GM12874 (cell line): ENCODE results near the gene LMNTD2.

Experiments
- TF ChIP-seq, protein P1 (sequence below): IDR thresholded peaks from 2 replicates; pipeline ENCODE4 v1.5.1; 2011; ENCODE audit warnings: low read depth, mild to moderate bottlenecking, control low read depth, low read length, moderate library complexity; ENCODE audit not compliant: insufficient read depth

The LMNTD2 gene

DNA sequence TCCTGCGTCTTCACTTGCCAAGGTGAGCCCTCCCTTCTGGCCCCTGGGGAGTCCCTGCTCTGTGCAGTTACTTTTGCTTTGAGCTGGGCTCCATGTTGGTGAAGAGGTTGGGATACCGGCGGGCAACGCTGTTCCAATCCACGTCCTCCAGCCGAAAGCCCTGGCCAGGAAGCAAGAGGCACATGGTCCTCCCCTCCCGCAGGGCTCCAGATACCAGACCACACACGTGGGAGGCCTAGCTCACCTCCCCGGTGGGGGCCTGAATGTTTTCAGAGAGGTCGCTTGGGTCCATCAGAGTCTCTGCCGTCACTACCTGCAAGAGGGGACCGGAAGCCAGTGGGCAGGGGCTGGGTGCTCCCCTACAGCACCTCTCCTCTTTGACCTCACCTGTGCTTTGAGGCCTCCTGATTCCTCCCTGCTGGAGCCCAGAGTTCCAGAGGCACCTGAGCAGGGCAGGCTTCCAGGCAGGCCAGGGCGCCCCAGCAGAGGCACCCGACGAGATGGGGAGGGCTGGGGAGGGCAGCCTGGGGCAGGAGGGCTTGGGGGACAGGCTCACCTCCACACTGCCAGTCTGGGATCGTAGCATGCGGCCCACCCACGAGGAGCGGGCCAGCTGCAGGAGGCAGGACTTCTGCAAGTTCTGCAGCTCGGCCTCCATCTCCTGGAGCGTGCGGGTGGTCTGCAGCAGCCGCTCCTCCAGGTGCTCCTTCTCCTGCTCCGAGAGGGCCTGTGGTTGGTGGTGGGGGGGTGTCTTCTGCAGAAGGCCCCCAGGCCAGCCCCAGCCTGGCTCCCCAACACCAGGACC lies 3.0 kb downstream of the LMNTD2 start:
- TF ChIP-seq, protein P1, sequence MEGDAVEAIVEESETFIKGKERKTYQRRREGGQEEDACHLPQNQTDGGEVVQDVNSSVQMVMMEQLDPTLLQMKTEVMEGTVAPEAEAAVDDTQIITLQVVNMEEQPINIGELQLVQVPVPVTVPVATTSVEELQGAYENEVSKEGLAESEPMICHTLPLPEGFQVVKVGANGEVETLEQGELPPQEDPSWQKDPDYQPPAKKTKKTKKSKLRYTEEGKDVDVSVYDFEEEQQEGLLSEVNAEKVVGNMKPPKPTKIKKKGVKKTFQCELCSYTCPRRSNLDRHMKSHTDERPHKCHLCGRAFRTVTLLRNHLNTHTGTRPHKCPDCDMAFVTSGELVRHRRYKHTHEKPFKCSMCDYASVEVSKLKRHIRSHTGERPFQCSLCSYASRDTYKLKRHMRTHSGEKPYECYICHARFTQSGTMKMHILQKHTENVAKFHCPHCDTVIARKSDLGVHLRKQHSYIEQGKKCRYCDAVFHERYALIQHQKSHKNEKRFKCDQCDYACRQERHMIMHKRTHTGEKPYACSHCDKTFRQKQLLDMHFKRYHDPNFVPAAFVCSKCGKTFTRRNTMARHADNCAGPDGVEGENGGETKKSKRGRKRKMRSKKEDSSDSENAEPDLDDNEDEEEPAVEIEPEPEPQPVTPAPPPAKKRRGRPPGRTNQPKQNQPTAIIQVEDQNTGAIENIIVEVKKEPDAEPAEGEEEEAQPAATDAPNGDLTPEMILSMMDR = no peak

DNA sequence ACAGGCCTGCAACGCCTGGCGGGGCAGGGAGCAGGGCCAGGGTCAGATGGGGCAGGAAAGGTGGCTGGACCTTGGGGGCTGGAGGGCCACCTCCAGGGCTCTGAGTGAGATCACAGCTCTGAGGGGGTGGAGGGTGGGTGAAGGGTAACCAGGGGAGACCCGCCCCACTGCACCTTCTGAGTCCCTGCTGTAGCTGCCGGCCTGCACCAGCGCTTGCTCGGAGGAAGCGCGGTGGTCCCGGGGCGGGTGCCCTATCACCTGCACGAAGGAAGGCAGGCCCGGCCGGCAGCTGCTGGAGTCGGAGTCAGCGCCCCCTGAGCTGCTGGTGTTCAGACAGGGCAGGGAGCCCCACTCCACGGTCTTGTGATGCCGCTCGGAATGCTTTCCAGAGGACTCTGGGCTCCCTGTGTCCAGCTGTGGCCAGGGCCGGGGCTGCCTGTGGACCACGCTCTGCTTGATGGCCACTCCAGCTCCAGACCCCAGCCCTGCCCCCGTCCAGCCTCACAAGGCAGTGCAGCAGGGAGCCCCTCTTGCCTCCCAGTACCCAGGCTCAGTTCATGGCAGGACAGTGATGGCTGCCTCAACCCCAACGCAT lies 3.8 kb downstream of the LMNTD2 start:
- TF ChIP-seq, protein P1 = no peak

DNA sequence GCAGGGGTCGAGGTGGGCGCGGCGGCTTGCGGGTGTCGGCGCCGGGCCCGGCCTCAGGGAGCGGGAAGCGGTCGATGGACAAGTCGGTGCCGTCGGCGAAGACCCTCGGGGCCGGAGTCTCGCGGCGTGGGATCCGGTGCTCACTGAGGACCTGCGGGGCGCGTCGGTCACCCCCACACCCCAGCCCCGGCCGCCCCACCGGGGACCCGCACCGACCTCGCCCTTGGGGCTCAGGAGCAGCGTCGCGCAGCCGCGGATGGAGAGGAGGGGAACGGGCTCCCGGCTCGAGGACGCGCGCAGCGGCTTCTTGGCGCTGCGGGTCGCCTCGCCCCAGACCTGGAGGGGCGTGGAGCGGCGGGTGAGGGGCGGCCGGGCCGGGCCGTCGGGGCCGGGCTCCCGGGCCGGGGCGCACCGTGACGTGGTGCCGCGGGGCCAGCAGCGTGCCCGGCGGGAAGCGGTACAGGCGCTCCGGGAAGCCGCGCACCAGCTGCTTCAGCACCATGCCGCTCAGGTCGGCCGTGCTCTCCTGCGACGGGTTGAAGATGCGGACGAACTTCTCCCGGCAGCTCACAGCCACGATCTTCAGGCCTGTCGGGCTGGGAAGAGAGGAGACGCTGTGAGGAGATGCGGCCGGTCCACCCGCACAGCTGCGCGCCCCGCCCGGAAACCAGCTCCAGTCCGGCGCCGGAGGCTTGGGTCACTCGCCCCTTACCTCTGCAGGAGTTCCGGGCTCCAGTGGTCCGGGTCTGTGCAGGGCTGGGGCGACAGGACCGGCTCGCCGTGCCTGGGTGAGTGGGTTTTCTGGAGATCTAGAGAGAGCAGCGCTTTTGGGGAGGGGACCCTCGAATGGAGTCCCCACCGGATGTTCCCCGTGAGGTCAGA lies 4.5 kb downstream of the LMNTD2 start:
- TF ChIP-seq, protein P1 = no peak

DNA sequence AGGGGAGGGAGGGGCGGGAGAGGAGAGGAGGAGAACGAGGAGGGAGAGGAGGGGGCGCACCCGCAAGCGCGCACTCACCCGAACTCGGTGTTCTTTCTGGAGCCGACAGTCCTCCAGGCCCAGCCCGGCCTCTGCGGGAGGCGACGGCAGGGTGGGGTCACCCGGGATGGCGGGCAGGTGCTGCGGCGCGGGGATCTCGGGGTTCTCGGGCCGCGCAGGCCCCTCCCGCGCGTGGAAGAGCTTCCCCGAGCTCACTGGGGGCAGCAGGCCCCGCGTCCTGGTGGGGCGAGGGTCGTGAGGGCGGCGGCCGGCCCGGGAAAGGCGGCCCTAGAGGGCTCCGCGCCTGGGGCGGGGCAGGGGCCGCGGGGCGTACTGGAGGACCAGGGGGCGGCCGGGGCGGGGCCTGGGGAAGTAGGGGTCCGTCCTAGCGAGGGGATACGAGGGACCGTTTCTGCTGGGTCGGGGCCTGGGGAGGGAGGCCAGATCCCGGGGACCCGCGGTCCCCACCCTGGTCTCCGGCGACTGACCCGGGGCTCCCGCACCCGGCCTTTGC lies 5.2 kb downstream of the LMNTD2 start:
- TF ChIP-seq, protein P1 = no peak

DNA sequence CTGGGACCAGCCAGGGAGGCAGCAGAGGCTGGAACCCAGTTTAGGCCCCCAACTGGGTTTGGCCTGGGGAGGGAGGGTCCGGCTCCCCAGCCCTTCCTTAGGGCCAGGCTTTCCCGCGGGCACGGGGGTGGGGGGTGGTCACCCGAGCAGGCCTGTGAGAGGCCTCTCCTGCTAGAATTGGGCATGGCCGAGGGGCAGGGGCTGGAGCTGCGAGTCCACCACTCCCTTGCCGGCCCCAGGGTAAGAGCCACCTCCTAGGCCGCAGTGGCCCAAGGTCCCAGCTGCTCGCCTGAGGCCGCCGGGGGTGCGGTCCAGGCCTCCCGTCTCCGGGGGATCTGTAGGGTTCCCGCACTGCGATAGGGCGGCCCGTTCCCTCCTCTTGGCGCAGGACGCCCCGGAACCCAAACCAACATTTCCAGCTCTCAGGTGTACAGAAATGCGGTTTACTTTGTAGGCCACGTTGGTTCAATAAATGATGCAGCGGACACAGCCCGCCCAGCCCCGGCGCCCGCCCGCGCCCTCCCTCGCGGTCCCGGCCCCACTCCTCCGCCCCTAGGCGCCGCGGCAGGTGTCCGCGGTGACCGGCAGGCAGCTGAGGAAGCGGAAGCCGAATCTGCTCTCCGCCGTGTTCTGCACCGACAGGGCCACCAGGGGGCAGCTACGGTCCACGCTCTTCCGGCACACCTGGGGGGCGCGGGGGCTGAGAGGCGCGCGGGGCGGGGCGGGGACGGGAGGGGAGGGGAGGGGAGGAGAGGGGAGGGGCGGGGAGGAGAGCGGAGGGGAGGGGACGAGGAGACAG lies 5.9 kb downstream of the LMNTD2 start:
- TF ChIP-seq, protein P1 = peak; percentile 78

DNA sequence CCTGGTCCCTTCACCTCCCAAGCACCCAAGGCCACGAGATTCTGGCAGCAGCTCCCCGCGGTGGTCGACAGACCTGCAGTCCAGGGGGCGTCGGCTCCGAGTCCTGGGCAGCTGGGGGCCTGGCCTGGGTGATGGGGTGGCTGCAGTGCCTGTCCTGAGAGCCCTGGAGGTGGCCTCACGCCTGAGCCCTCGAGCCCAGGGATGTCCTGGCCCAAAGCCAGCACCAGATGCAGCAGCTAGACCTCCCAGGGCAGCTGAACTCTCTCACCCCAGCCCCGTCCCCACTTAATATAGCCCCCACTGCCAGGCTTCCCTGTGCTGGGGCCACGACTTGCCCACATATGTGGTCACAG lies 6.6 kb downstream of the LMNTD2 start:
- TF ChIP-seq, protein P1 = no peak
